Neural cell (in vitro differentiated cells): ENCODE measurements around the gene STARD5. TPM values are rescaled to one million over a fixed set of nuclear protein-coding genes. Genes with fewer than 3 reads are reported as not detected.

Experiments
- H2AFZ ChIP-seq: fragments of 200-600, 300-800 bp; sonication (generic), shearing (Covaris generic); 2 replicates; pipeline ENCODE4 v1.6.0; 2014; ENCODE audit warnings: low read depth, mild to moderate bottlenecking, antibody characterized with exemption, low read length, moderate library complexity
- H3F3A ChIP-seq: fragments of 200-600 bp; shearing (Covaris generic); 2 replicates; pipeline ENCODE4 v1.6.1; 2016; ENCODE audit warnings: mild to moderate bottlenecking, moderate library complexity, mixed read lengths, antibody characterized with exemption, low read length; ENCODE audit not compliant: insufficient read depth, poor library complexity, severe bottlenecking
- H3K27ac ChIP-seq: fragments of 200-600, 300-800 bp; sonication (generic), shearing (Covaris generic); 2 replicates; pipeline ENCODE4 v1.5.1; 2014; ENCODE audit warnings: mild to moderate bottlenecking, low read length, moderate library complexity
- H3K27me3 ChIP-seq: fragments of 300-800, 200-600 bp; sonication (generic), shearing (Covaris generic); 2 replicates; pipeline ENCODE4 v1.6.0; 2014; ENCODE audit warnings: mild to moderate bottlenecking, low read depth, low read length, moderate library complexity; ENCODE audit not compliant: insufficient read depth
- H3K36me3 ChIP-seq: fragments of 300-800, 200-600 bp; sonication (generic), shearing (Covaris generic); 2 replicates; pipeline ENCODE4 v1.5.1; 2014; ENCODE audit warnings: mild to moderate bottlenecking, antibody characterized with exemption, low read length, moderate library complexity; ENCODE audit not compliant: insufficient read depth
- H3K4me2 ChIP-seq: fragments of 300-800, 200-600 bp; sonication (generic), shearing (Covaris generic); 2 replicates; pipeline ENCODE4 v1.6.0; 2014; ENCODE audit warnings: mild to moderate bottlenecking, low read length
- H3K4me3 ChIP-seq: fragments of 300-800, 200-600 bp; sonication (generic), shearing (Covaris generic); 2 replicates; pipeline ENCODE4 v1.5.1; 2014; ENCODE audit warnings: mild to moderate bottlenecking, low read length, moderate library complexity
- H3K79me2 ChIP-seq: fragments of 200-600 bp; shearing (Covaris generic); replicated peaks from 2 replicates; pipeline ENCODE4 v1.6.0; 2014; ENCODE audit warnings: mild to moderate bottlenecking, low read length, moderate library complexity; ENCODE audit not compliant: insufficient read depth
- H3K9ac ChIP-seq: fragments of 300-800, 200-600 bp; sonication (generic), shearing (Covaris generic); 2 replicates; pipeline ENCODE4 v1.6.1; 2016; ENCODE audit warnings: mild to moderate bottlenecking, low read length, mixed read lengths
- H3K9me2 ChIP-seq: fragments of 200-600 bp; shearing (Covaris generic); 2 replicates; pipeline ENCODE4 v1.6.1; 2016; ENCODE audit warnings: mild to moderate bottlenecking, low read length, mixed read lengths; ENCODE audit not compliant: insufficient read depth
- H3K9me3 ChIP-seq: fragments of 200-600, 300-800 bp; sonication (generic), shearing (Covaris generic); 2 replicates; pipeline ENCODE4 v1.6.1; 2016; ENCODE audit warnings: mild to moderate bottlenecking, mixed run types, low read length, moderate library complexity, mixed read lengths
- H4K20me1 ChIP-seq: fragments of 200-600 bp; shearing (Covaris generic); 2 replicates; pipeline ENCODE4 v1.6.1; 2016; ENCODE audit warnings: mild to moderate bottlenecking, mixed run types; ENCODE audit not compliant: insufficient read depth
- EP300 ChIP-seq: fragments of 450-650 bp; conservative IDR thresholded peaks from 2 replicates; pipeline ENCODE4 v1.6.1; 2014; ENCODE audit warnings: antibody characterized with exemption, mild to moderate bottlenecking, moderate library complexity; ENCODE audit not compliant: poor library complexity, severe bottlenecking
- EZH2 ChIP-seq: fragments of 200-600, 300-800 bp; shearing (Covaris generic), sonication (generic); IDR thresholded peaks from 2 replicates; pipeline ENCODE4 v1.6.1; 2014; ENCODE audit warnings: antibody characterized with exemption, low read length, borderline replicate concordance, mild to moderate bottlenecking; ENCODE audit not compliant: insufficient read depth, poor library complexity, severe bottlenecking
- MXI1 ChIP-seq: fragments of 450-650 bp; conservative IDR thresholded peaks from 2 replicates; pipeline ENCODE4 v1.6.1; 2014; ENCODE audit warnings: antibody characterized with exemption, mild to moderate bottlenecking; ENCODE audit not compliant: poor library complexity, severe bottlenecking
- POLR2AphosphoS5 ChIP-seq: IDR thresholded peaks from 2 replicates; pipeline ENCODE4 v1.6.1; 2012
- RAD21 ChIP-seq: fragments of 450-650 bp; conservative IDR thresholded peaks from 2 replicates; pipeline ENCODE4 v1.6.1; 2014; ENCODE audit warnings: antibody characterized with exemption, mild to moderate bottlenecking, moderate library complexity
- SMC3 ChIP-seq: fragments of 450-650 bp; conservative IDR thresholded peaks from 2 replicates; pipeline ENCODE4 v1.6.1; 2014; ENCODE audit warnings: antibody characterized with exemption, mild to moderate bottlenecking, moderate library complexity; ENCODE audit not compliant: poor library complexity
- TAF1 ChIP-seq: IDR thresholded peaks from 2 replicates; pipeline ENCODE4 v1.6.1; 2012; ENCODE audit warnings: low read depth
- polyA plus RNA-seq: library from polyadenylated mRNA; depleted of rRNA; stranded (reverse); fragments of >200 nt; gene quantifications from 2 replicates; pipeline ENCODE4 v1.2.3, GENCODE V29; 2014
- TF ChIP-seq, protein P1 (sequence below): IDR thresholded peaks from 2 replicates; pipeline ENCODE4 v1.6.1; 2012; ENCODE audit warnings: borderline replicate concordance
- TF ChIP-seq, protein P2 (sequence below): fragments of 450-650 bp; IDR thresholded peaks from 2 replicates; pipeline ENCODE4 v1.5.1; 2014; ENCODE audit warnings: antibody characterized with exemption, mild to moderate bottlenecking, moderate library complexity; ENCODE audit not compliant: poor library complexity, severe bottlenecking

Gene STARD5
- polyA plus RNA-seq, 1 donor from 2014 or later = 0.76 TPM

- TF ChIP-seq, protein P1, sequence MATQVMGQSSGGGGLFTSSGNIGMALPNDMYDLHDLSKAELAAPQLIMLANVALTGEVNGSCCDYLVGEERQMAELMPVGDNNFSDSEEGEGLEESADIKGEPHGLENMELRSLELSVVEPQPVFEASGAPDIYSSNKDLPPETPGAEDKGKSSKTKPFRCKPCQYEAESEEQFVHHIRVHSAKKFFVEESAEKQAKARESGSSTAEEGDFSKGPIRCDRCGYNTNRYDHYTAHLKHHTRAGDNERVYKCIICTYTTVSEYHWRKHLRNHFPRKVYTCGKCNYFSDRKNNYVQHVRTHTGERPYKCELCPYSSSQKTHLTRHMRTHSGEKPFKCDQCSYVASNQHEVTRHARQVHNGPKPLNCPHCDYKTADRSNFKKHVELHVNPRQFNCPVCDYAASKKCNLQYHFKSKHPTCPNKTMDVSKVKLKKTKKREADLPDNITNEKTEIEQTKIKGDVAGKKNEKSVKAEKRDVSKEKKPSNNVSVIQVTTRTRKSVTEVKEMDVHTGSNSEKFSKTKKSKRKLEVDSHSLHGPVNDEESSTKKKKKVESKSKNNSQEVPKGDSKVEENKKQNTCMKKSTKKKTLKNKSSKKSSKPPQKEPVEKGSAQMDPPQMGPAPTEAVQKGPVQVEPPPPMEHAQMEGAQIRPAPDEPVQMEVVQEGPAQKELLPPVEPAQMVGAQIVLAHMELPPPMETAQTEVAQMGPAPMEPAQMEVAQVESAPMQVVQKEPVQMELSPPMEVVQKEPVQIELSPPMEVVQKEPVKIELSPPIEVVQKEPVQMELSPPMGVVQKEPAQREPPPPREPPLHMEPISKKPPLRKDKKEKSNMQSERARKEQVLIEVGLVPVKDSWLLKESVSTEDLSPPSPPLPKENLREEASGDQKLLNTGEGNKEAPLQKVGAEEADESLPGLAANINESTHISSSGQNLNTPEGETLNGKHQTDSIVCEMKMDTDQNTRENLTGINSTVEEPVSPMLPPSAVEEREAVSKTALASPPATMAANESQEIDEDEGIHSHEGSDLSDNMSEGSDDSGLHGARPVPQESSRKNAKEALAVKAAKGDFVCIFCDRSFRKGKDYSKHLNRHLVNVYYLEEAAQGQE = no peak
- TF ChIP-seq, protein P2, sequence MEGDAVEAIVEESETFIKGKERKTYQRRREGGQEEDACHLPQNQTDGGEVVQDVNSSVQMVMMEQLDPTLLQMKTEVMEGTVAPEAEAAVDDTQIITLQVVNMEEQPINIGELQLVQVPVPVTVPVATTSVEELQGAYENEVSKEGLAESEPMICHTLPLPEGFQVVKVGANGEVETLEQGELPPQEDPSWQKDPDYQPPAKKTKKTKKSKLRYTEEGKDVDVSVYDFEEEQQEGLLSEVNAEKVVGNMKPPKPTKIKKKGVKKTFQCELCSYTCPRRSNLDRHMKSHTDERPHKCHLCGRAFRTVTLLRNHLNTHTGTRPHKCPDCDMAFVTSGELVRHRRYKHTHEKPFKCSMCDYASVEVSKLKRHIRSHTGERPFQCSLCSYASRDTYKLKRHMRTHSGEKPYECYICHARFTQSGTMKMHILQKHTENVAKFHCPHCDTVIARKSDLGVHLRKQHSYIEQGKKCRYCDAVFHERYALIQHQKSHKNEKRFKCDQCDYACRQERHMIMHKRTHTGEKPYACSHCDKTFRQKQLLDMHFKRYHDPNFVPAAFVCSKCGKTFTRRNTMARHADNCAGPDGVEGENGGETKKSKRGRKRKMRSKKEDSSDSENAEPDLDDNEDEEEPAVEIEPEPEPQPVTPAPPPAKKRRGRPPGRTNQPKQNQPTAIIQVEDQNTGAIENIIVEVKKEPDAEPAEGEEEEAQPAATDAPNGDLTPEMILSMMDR = no peak
- no peak for TF ChIP-seq TAF1
- no peak for TF ChIP-seq RAD21
- TF ChIP-seq SMC3 = no peak
- TF ChIP-seq EP300 = no peak
- no peak for TF ChIP-seq EZH2
- no peak for TF ChIP-seq POLR2AphosphoS5
- TF ChIP-seq MXI1 = no peak
- Histone ChIP-seq H3K9me2 (no peaks in the 10 kb centered on the region), H3K4me3 (no peak overlapping the region), H3K9me3 (no peaks in the 10 kb centered on the region), H4K20me1 (no peaks in the 10 kb centered on the region), H2AFZ (no peak overlapping the region), H3K36me3 (no peaks in the 10 kb centered on the region), H3K9ac (no peak overlapping the region), H3K27me3 (no peaks in the 10 kb centered on the region), H3K27ac (no peak overlapping the region), H3K4me2 (no peak overlapping the region), H3K79me2 (no peaks in the 10 kb centered on the region), H3F3A (no peaks in the 10 kb centered on the region)
Observed at GRCh38 chr15:81339851-81340250, 15.9 kb upstream of the STARD5 start.

- no peak overlapping the region for H2AFZ ChIP-seq
- H3F3A ChIP-seq = no peaks in the 10 kb centered on the region
- no peak for TF ChIP-seq POLR2AphosphoS5
- TF ChIP-seq EZH2 = no peak
- TF ChIP-seq MXI1 = no peak
- no peak for TF ChIP-seq RAD21
- no peak for TF ChIP-seq TAF1
- no peak for TF ChIP-seq SMC3
- TF ChIP-seq, protein P1 = no peak
- TF ChIP-seq EP300 = no peak
- TF ChIP-seq, protein P2 = no peak
- no peaks in the 10 kb centered on the region for H3K9me3 ChIP-seq
- no peak overlapping the region for H3K4me3 ChIP-seq
- H3K79me2 ChIP-seq = no peaks in the 10 kb centered on the region
- no peaks in the 10 kb centered on the region for H3K36me3 ChIP-seq
- H3K27ac ChIP-seq = no peak overlapping the region
- no peaks in the 10 kb centered on the region for H3K27me3 ChIP-seq
- no peak overlapping the region for H3K9ac ChIP-seq
- H3K4me2 ChIP-seq = no peak overlapping the region
- H4K20me1 ChIP-seq = no peaks in the 10 kb centered on the region
- no peaks in the 10 kb centered on the region for H3K9me2 ChIP-seq
Observed at GRCh38 chr15:81339321-81339720, 15.4 kb upstream of the STARD5 start.
